Trophoblast cell (in vitro differentiated cells and primary cell): ENCODE data around the gene TGFBR3L.

Source experiments
- DNase-seq, 2 donors: peaks; one replicate each; pipeline ENCODE4 v3.0.0-alpha.2; 2016
- H2AFZ ChIP-seq: 2 replicates; pipeline ENCODE4 v1.6.1; 2013; ENCODE audit warnings: low read length, moderate library complexity, mild to moderate bottlenecking; ENCODE audit not compliant: insufficient read depth, poor library complexity
- H2AK5ac ChIP-seq: 2 replicates; pipeline ENCODE4 v1.6.1; 2013; ENCODE audit warnings: mild to moderate bottlenecking, low read length
- H2BK120ac ChIP-seq: 2 replicates; pipeline ENCODE4 v1.6.1; 2013; ENCODE audit warnings: low read length, mild to moderate bottlenecking, moderate library complexity; ENCODE audit not compliant: insufficient read depth, poor library complexity
- H2BK12ac ChIP-seq: 2 replicates; pipeline ENCODE4 v1.6.1; 2013; ENCODE audit warnings: mild to moderate bottlenecking, low read length, moderate library complexity
- H2BK5ac ChIP-seq: 2 replicates; pipeline ENCODE4 v1.6.1; 2013; ENCODE audit warnings: low read length, low read depth, moderate library complexity, mild to moderate bottlenecking; ENCODE audit not compliant: poor library complexity
- H3K14ac ChIP-seq: 2 replicates; pipeline ENCODE4 v1.6.1; 2013; ENCODE audit warnings: mild to moderate bottlenecking, low read length
- H3K18ac ChIP-seq: 2 replicates; pipeline ENCODE4 v1.6.1; 2013; ENCODE audit warnings: mild to moderate bottlenecking, low read length
- H3K23ac ChIP-seq: 2 replicates; pipeline ENCODE4 v1.6.1; 2013; ENCODE audit warnings: low read length
- H3K27ac ChIP-seq: 2 replicates; pipeline ENCODE4 v1.5.1; 2013; ENCODE audit warnings: low read depth, mild to moderate bottlenecking, inconsistent platforms, low read length, moderate library complexity
- H3K27me3 ChIP-seq: 2 replicates; pipeline ENCODE4 v1.6.1; 2013; ENCODE audit warnings: inconsistent platforms, mild to moderate bottlenecking, low read length, moderate library complexity; ENCODE audit not compliant: insufficient read depth
- H3K36me3 ChIP-seq, 2 experiments: 1 replicate in 1 of 2; 2 replicates in 1 of 2; pipeline ENCODE4 v1.6.1; 2013; ENCODE audit warnings: low read length in 2 of 2, mild to moderate bottlenecking in 2 of 2, moderate library complexity in 1 of 2; ENCODE audit not compliant: insufficient read depth in 2 of 2, control insufficient read depth in 1 of 2
- H3K4ac ChIP-seq: 2 replicates; pipeline ENCODE4 v1.6.1; 2013; ENCODE audit warnings: low read depth, mild to moderate bottlenecking, low read length, moderate library complexity
- H3K4me1 ChIP-seq, 2 experiments: 1 replicate in 1 of 2; 2 replicates in 1 of 2; pipeline ENCODE4 v1.6.1; 2013; ENCODE audit warnings: low read length in 2 of 2, mild to moderate bottlenecking in 2 of 2, moderate library complexity in 1 of 2; ENCODE audit not compliant: insufficient read depth in 2 of 2, control insufficient read depth in 1 of 2
- H3K4me2 ChIP-seq: 2 replicates; pipeline ENCODE4 v1.6.1; 2013; ENCODE audit warnings: inconsistent platforms, mild to moderate bottlenecking, low read length, moderate library complexity
- H3K4me3 ChIP-seq: 2 replicates; pipeline ENCODE4 v1.5.1; 2013; ENCODE audit warnings: mild to moderate bottlenecking, low read depth, low read length, inconsistent platforms
- H3K79me1 ChIP-seq: one replicate; pipeline ENCODE4 v1.6.1; 2013; ENCODE audit warnings: low read length
- H3K79me2 ChIP-seq: 2 replicates; pipeline ENCODE4 v1.6.1; 2013; ENCODE audit warnings: low read length, mild to moderate bottlenecking; ENCODE audit not compliant: control insufficient read depth, insufficient read depth, poor library complexity
- H3K9ac ChIP-seq: 2 replicates; pipeline ENCODE4 v1.6.1; 2013; ENCODE audit warnings: mild to moderate bottlenecking, low read length
- H3K9me3 ChIP-seq: 2 replicates; pipeline ENCODE4 v1.6.1; 2013; ENCODE audit warnings: low read depth, mild to moderate bottlenecking, control low read depth, inconsistent platforms, low read length; ENCODE audit not compliant: insufficient read depth
- H4K12ac ChIP-seq: 2 replicates; pipeline ENCODE4 v1.6.1; 2013; ENCODE audit warnings: low read depth, mild to moderate bottlenecking, low read length, moderate library complexity
- H4K8ac ChIP-seq: 2 replicates; pipeline ENCODE4 v1.6.1; 2013; ENCODE audit warnings: low read depth, mild to moderate bottlenecking, low read length, moderate library complexity
- H4K91ac ChIP-seq: one replicate; pipeline ENCODE4 v1.6.1; 2013; ENCODE audit warnings: low read depth, mild to moderate bottlenecking, low read length, moderate library complexity
- WGBS: extraction: QIAGEN DNeasy Blood & Tissue Kit; methylation state at CpG from one replicate; pipeline ENCODE4 v1.1.7; 2013; ENCODE audit warnings: missing lambda C conversion rate; ENCODE audit not compliant: insufficient read length, insufficient coverage; ENCODE audit errors: extremely low coverage; 5-methylcytosine and 5-hydroxymethylcytosine counted together

TGFBR3L gene

GRCh38 chr19:7873304-7874075, 41.1 kb upstream of the TGFBR3L start:
- H2BK120ac ChIP-seq: no peak overlapping the region
- no peak overlapping the region for H3K27ac ChIP-seq
- no peak overlapping the region for H3K4me3 ChIP-seq
- H4K91ac ChIP-seq: no peak overlapping the region
- WGBS: no CpG with 5 or more reads among the region's 53 CpGs
- no peak overlapping the region for H4K8ac ChIP-seq
- no peak overlapping the region for H3K9ac ChIP-seq
- no peak overlapping the region for H2BK5ac ChIP-seq
- peaks cover 16 to 37% of the 10 kb centered on the region in 2 experiments for H3K4me1 ChIP-seq
- H4K12ac ChIP-seq: no peak overlapping the region
- no peak overlapping the region for H3K14ac ChIP-seq
- H3K23ac ChIP-seq: no peak overlapping the region
- H2AFZ ChIP-seq: no peak overlapping the region
- no peak overlapping the region for H2BK12ac ChIP-seq
- peaks cover 10% of the 10 kb centered on the region for H3K9me3 ChIP-seq
- no peaks in the 10 kb centered on the region for H3K79me2 ChIP-seq
- H3K79me1 ChIP-seq: peaks cover 3% of the 10 kb centered on the region
- H2AK5ac ChIP-seq: no peak overlapping the region
- H3K4me2 ChIP-seq: peak overlapping the region; percentile 72
- H3K27me3 ChIP-seq: peaks cover 19% of the 10 kb centered on the region
- DNase-seq: no peak
- no peaks in the 10 kb centered on the region for H3K36me3 ChIP-seq
- no peak overlapping the region for H3K18ac ChIP-seq
- H3K4ac ChIP-seq: no peak overlapping the region

- Histone ChIP-seq H3K4me2 (peak within 1 kb of the TSS; percentile 72), H3K79me1 (peaks cover 3% of the 10 kb centered on the region), H2AK5ac (no peak within 1 kb of the TSS), H3K36me3 (no peaks in the 10 kb centered on the region), H3K18ac (no peak within 1 kb of the TSS), H3K27me3 (peaks cover 19% of the 10 kb centered on the region), H2AFZ (no peak within 1 kb of the TSS), H4K8ac (peak within 1 kb of the TSS; percentile 24), H3K4me1 (peaks cover 10 to 30% of the 10 kb centered on the region in 2 experiments), H4K91ac (no peak within 1 kb of the TSS), H3K23ac (no peak within 1 kb of the TSS), H2BK5ac (no peak within 1 kb of the TSS), H3K27ac (no peak within 1 kb of the TSS), H3K79me2 (no peaks in the 10 kb centered on the region), H3K14ac (no peak within 1 kb of the TSS), H2BK12ac (no peak within 1 kb of the TSS), H3K4me3 (peak within 1 kb of the TSS; percentile 42), H3K9ac (no peak within 1 kb of the TSS), H2BK120ac (no peak within 1 kb of the TSS), H3K4ac (no peak within 1 kb of the TSS), H4K12ac (no peak within 1 kb of the TSS), H3K9me3 (peaks cover 10% of the 10 kb centered on the region)
- WGBS: no CpG with 5 or more reads among the region's 88 CpGs
- peak in 1 of 2 donors; percentile 16 for DNase-seq
Measured at GRCh38 chr19:7874076-7874896, 40.3 kb upstream of the TGFBR3L start, which contains the start of gene PRR36. Gene PRR36 (minus strand): TSS chr19:7874390. CDS start chr19:7873689, 701 bp downstream.

GRCh38 chr19:7874897-7875273, 39.7 kb upstream of the TGFBR3L start:
- H3K27me3 ChIP-seq: peaks cover 19% of the 10 kb centered on the region
- H3K18ac ChIP-seq: no peak overlapping the region
- no peak overlapping the region for H4K91ac ChIP-seq
- peaks cover 6% of the 10 kb centered on the region for H3K9me3 ChIP-seq
- no peak overlapping the region for H2BK5ac ChIP-seq
- no peak overlapping the region for H2BK120ac ChIP-seq
- peaks cover 4 to 25% of the 10 kb centered on the region in 2 experiments for H3K4me1 ChIP-seq
- H3K4me3 ChIP-seq: no peak overlapping the region
- H3K27ac ChIP-seq: no peak overlapping the region
- no CpG with 5 or more reads among the region's 12 CpGs for WGBS
- H3K4ac ChIP-seq: no peak overlapping the region
- no peak overlapping the region for H3K14ac ChIP-seq
- H3K4me2 ChIP-seq: peak overlapping the region; percentile 34
- no peaks in the 10 kb centered on the region for H3K79me2 ChIP-seq
- no peak overlapping the region for H3K23ac ChIP-seq
- peaks cover 3% of the 10 kb centered on the region for H3K79me1 ChIP-seq
- H3K9ac ChIP-seq: no peak overlapping the region
- H4K12ac ChIP-seq: no peak overlapping the region
- H3K36me3 ChIP-seq: no peaks in the 10 kb centered on the region
- H4K8ac ChIP-seq: peak overlapping the region; percentile 24
- no peak overlapping the region for H2AK5ac ChIP-seq
- DNase-seq: no peak
- H2BK12ac ChIP-seq: no peak overlapping the region
- H2AFZ ChIP-seq: no peak overlapping the region

GRCh38 chr19:7877249-7877836, 37.3 kb upstream of the TGFBR3L start:
- DNase-seq: no peak
- Histone ChIP-seq H4K91ac (no peak overlapping the region), H2AK5ac (no peak overlapping the region), H3K4ac (no peak overlapping the region), H3K9me3 (no peaks in the 10 kb centered on the region), H3K4me3 (no peak overlapping the region), H3K27ac (no peak overlapping the region), H4K8ac (no peak overlapping the region), H3K36me3 (no peaks in the 10 kb centered on the region), H3K4me1 (peaks cover 0 to 7% of the 10 kb centered on the region in 2 experiments), H3K4me2 (no peak overlapping the region), H3K79me2 (no peaks in the 10 kb centered on the region), H3K14ac (no peak overlapping the region), H3K23ac (no peak overlapping the region), H4K12ac (no peak overlapping the region), H3K9ac (no peak overlapping the region), H2BK120ac (no peak overlapping the region), H3K18ac (no peak overlapping the region), H3K27me3 (peaks cover 19% of the 10 kb centered on the region), H3K79me1 (no peaks in the 10 kb centered on the region), H2BK12ac (no peak overlapping the region), H2AFZ (no peak overlapping the region), H2BK5ac (no peak overlapping the region)
- no CpG with 5 or more reads among the region's 6 CpGs for WGBS
